HEK293T (cell line): ENCODE data around the gene NGEF.

Experiments
- CTCF ChIA-PET: fragments of 350-600 bp; formaldehyde crosslinking; extraction: SDS; loops from one replicate; lab custom pipeline; 2021; ENCODE audit warnings: antibody characterized with exemption, inconsistent platforms; lab: Yijun Ruan, JAX
- POLR2A ChIA-PET: fragments of 350-600 bp; formaldehyde crosslinking; extraction: SDS; loops from one replicate; lab custom pipeline; 2020; ENCODE audit warnings: antibody characterized with exemption, inconsistent platforms; lab: Yijun Ruan, JAX
- DNase-seq: peaks from one replicate; pipeline ENCODE4 v3.0.0; 2012; ENCODE audit warnings: mixed read lengths; ENCODE audit errors: extremely low spot score
- ARNT ChIP-seq: fragments of 450-650 bp; IDR thresholded peaks from 2 replicates; pipeline ENCODE4 v1.6.1; 2017; ENCODE audit warnings: mild to moderate bottlenecking
- BHLHE40 ChIP-seq: fragments of 450-650 bp; IDR thresholded peaks from 2 replicates; pipeline ENCODE4 v1.6.1; 2016; ENCODE audit warnings: mild to moderate bottlenecking, moderate library complexity, borderline replicate concordance
- CTBP1 ChIP-seq: fragments of 450-650 bp; IDR thresholded peaks from 2 replicates; pipeline ENCODE4 v1.6.1; 2016; ENCODE audit warnings: borderline replicate concordance
- ELF4 ChIP-seq: fragments of 450-650 bp; IDR thresholded peaks from 2 replicates; pipeline ENCODE4 v1.6.1; 2017; ENCODE audit warnings: antibody characterized with exemption
- FOXA1 ChIP-seq: fragments of 450-650 bp; IDR thresholded peaks from 2 replicates; pipeline ENCODE4 v1.6.1; 2016; ENCODE audit warnings: mild to moderate bottlenecking
- FOXK2 ChIP-seq: fragments of 450-650 bp; IDR thresholded peaks from 2 replicates; pipeline ENCODE4 v1.6.1; 2016; ENCODE audit warnings: mild to moderate bottlenecking
- FOXM1 ChIP-seq: fragments of 450-650 bp; IDR thresholded peaks from 2 replicates; pipeline ENCODE4 v1.6.1; 2017; ENCODE audit warnings: mild to moderate bottlenecking, borderline replicate concordance
- HDGF ChIP-seq: fragments of 450-650 bp; IDR thresholded peaks from 2 replicates; pipeline ENCODE4 v1.6.1; 2017; ENCODE audit warnings: antibody characterized with exemption, borderline replicate concordance
- L3MBTL2 ChIP-seq: fragments of 450-650 bp; conservative IDR thresholded peaks from 2 replicates; pipeline ENCODE4 v1.6.1; 2016; ENCODE audit warnings: mild to moderate bottlenecking
- LEF1 ChIP-seq: fragments of 450-650 bp; IDR thresholded peaks from 2 replicates; pipeline ENCODE4 v1.6.1; 2017; ENCODE audit warnings: mild to moderate bottlenecking, borderline replicate concordance
- NFRKB ChIP-seq: fragments of 450-650 bp; IDR thresholded peaks from 2 replicates; pipeline ENCODE4 v1.6.1; 2016; ENCODE audit warnings: mild to moderate bottlenecking, moderate library complexity
- PKNOX1 ChIP-seq: fragments of 450-650 bp; IDR thresholded peaks from 2 replicates; pipeline ENCODE4 v1.6.1; 2016
- SP1 ChIP-seq: fragments of 450-650 bp; IDR thresholded peaks from 2 replicates; pipeline ENCODE4 v1.6.1; 2017
- SUZ12 ChIP-seq: fragments of 450-650 bp; IDR thresholded peaks from 2 replicates; pipeline ENCODE4 v1.6.1; 2016; ENCODE audit warnings: mild to moderate bottlenecking
- TARDBP ChIP-seq: fragments of 450-650 bp; IDR thresholded peaks from 2 replicates; pipeline ENCODE4 v1.6.1; 2016
- ZNF384 ChIP-seq: fragments of 450-650 bp; IDR thresholded peaks from 2 replicates; pipeline ENCODE4 v1.6.1; 2016

Gene NGEF

GRCh38 chr2:232925153-232925820 is 87.8 kb downstream of the NGEF start:
- ChIA-PET POLR2A (no interaction called here), CTCF (no interaction called here)
- TF ChIP-seq SUZ12, result no peak
- TF ChIP-seq SP1, result no peak
- TF ChIP-seq L3MBTL2, result no peak
- no peak for DNase-seq

GRCh38 chr2:232924433-232924832 is 88.6 kb downstream of the NGEF start:
- ChIA-PET CTCF (no interaction called here), POLR2A (no interaction called here)
- no peak for DNase-seq
- TF ChIP-seq PKNOX1, result no peak
- no peak for TF ChIP-seq ARNT
- TF ChIP-seq HDGF, result no peak
- TF ChIP-seq ZNF384, result no peak
- TF ChIP-seq FOXM1, result no peak

- ChIA-PET POLR2A (no interaction called here), CTCF (no interaction called here)
- DNase-seq, result no peak
- TF ChIP-seq CTBP1 (no peak), LEF1 (no peak), NFRKB (no peak), TARDBP (no peak), ZNF384 (no peak), HDGF (no peak), SP1 (no peak), BHLHE40 (no peak), FOXA1 (no peak), FOXM1 (no peak), ELF4 (no peak), L3MBTL2 (no peak), ARNT (no peak), FOXK2 (no peak), SUZ12 (no peak), PKNOX1 (no peak)
Observed at GRCh38 chr2:232920760-232921159, 92.3 kb downstream of the NGEF start.

- CTCF ChIA-PET, result no interaction called here
- POLR2A ChIA-PET, result no interaction called here
- no peak for TF ChIP-seq TARDBP
- TF ChIP-seq NFRKB, result no peak
- no peak for TF ChIP-seq FOXM1
- TF ChIP-seq ZNF384, result no peak
- no peak for TF ChIP-seq SP1
- TF ChIP-seq FOXK2, result no peak
- TF ChIP-seq CTBP1, result no peak
- TF ChIP-seq FOXA1, result no peak
- no peak for TF ChIP-seq ARNT
- TF ChIP-seq LEF1, result no peak
- no peak for TF ChIP-seq HDGF
- DNase-seq, result no peak
Observed at GRCh38 chr2:232920055-232920454, 93.0 kb downstream of the NGEF start.

- POLR2A ChIA-PET, result no interaction called here
- CTCF ChIA-PET, result no interaction called here
- TF ChIP-seq CTBP1, result no peak
- no peak for DNase-seq
Observed at GRCh38 chr2:232919141-232919540, 93.9 kb downstream of the NGEF start.

- CTCF ChIA-PET, result no interaction called here
- TF ChIP-seq SP1 (no peak), FOXK2 (no peak), ARNT (no peak), FOXM1 (no peak), CTBP1 (no peak), BHLHE40 (no peak), NFRKB (no peak), SUZ12 (no peak), FOXA1 (no peak), ELF4 (no peak), LEF1 (no peak)
- DNase-seq, result no peak
- POLR2A ChIA-PET, result no interaction called here
Observed at GRCh38 chr2:232913903-232914302, 99.2 kb downstream of the NGEF start.

- ChIA-PET POLR2A (no interaction called here), CTCF (no interaction called here)
- DNase-seq, result no peak
- TF ChIP-seq FOXA1, result no peak
- no peak for TF ChIP-seq NFRKB
- TF ChIP-seq HDGF, result no peak
- no peak for TF ChIP-seq FOXM1
- no peak for TF ChIP-seq ARNT
- TF ChIP-seq SUZ12, result no peak
- TF ChIP-seq ZNF384, result no peak
- TF ChIP-seq PKNOX1, result no peak
- no peak for TF ChIP-seq FOXK2
Observed at GRCh38 chr2:232911712-232912277, 101.3 kb downstream of the NGEF start.
